OCI-LY7 (cell line): ENCODE data around the gene KCNIP3.

Experiments
- CTCF ChIP-seq: fragments of 200-600 bp; sonication (generic); conservative IDR thresholded peaks from 2 replicates; pipeline ENCODE4 v1.5.1; 2014; ENCODE audit warnings: mild to moderate bottlenecking, antibody characterized with exemption, low read length, moderate library complexity, mixed read lengths
- EZH2phosphoT487 ChIP-seq: fragments of 200-600 bp; sonication (generic); IDR thresholded peaks from 2 replicates; pipeline ENCODE4 v1.6.1; 2018; ENCODE audit warnings: low read depth, borderline replicate concordance, mild to moderate bottlenecking, mixed run types, antibody characterized with exemption, low read length, moderate library complexity, mixed read lengths

GRCh38 chr2:95313296-95314131 is 16.4 kb downstream of the KCNIP3 start:
- no peak for TF ChIP-seq CTCF
- TF ChIP-seq EZH2phosphoT487 = no peak
